NB4 (cell line): ENCODE data around the gene IL22RA2.

Experiments used
- DNase-seq: peaks from one replicate; pipeline ENCODE4 v3.0.0; 2010; ENCODE audit warnings: low read depth
- H3K4me3 ChIP-seq: one replicate; pipeline ENCODE4 v1.5.1; 2011; ENCODE audit warnings: mild to moderate bottlenecking, low read depth, low read length, moderate library complexity
- CTCF ChIP-seq: IDR thresholded peaks from one replicate; pipeline ENCODE4 v1.5.1; 2012; ENCODE audit warnings: low read depth, low read length
- MAX ChIP-seq: IDR thresholded peaks from 2 replicates; pipeline ENCODE4 v1.6.1; 2011; ENCODE audit warnings: low read depth, low read length
- MYC ChIP-seq: IDR thresholded peaks from 2 replicates; pipeline ENCODE4 v1.6.1; 2011; ENCODE audit warnings: low read depth, low read length
- POLR2A ChIP-seq: IDR thresholded peaks from 2 replicates; pipeline ENCODE4 v1.6.1; 2011; ENCODE audit warnings: mild to moderate bottlenecking; ENCODE audit not compliant: insufficient read length; ENCODE audit errors: extremely low read depth

The IL22RA2 gene

GRCh38 chr6:137193256-137194070 lies 20.0 kb upstream of the IL22RA2 start:
- TF ChIP-seq POLR2A (no peak), CTCF (no peak), MYC (no peak), MAX (no peak)
- H3K4me3 ChIP-seq, result no peak overlapping the region
- no peak for DNase-seq

GRCh38 chr6:137192821-137193220 lies 19.4 kb upstream of the IL22RA2 start:
- no peak for TF ChIP-seq CTCF
- TF ChIP-seq MAX, result no peak
- no peak for TF ChIP-seq MYC
- TF ChIP-seq POLR2A, result no peak
- no peak for DNase-seq
- no peak overlapping the region for H3K4me3 ChIP-seq

DNA sequence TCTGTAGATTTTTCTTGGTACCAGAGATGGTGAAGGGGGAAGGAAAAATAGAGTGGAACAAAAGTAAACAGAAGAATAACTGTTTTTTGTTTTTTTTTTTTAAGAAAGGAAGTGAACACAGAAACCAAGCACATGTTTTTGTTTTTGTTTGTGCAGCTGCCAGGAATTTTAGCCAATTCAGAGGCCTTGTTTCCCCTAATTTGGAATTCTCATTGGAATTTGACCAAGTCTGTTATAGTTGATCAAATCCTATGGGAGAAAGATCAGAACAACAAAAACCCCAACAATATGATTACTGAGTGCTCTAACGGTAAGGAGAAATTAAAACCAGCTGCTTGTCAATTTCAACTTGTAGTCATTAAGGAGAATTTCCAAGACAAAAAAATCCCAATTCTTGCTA lies 18.2 kb upstream of the IL22RA2 start:
- TF ChIP-seq MYC (no peak), POLR2A (no peak), MAX (no peak), CTCF (no peak)
- no peak for DNase-seq
- H3K4me3 ChIP-seq, result no peak overlapping the region

GRCh38 chr6:137191236-137191635 lies 17.8 kb upstream of the IL22RA2 start:
- no peak overlapping the region for H3K4me3 ChIP-seq
- DNase-seq, result no peak
- TF ChIP-seq MYC, result no peak
- TF ChIP-seq POLR2A, result no peak
- no peak for TF ChIP-seq MAX
- TF ChIP-seq CTCF, result no peak

DNA sequence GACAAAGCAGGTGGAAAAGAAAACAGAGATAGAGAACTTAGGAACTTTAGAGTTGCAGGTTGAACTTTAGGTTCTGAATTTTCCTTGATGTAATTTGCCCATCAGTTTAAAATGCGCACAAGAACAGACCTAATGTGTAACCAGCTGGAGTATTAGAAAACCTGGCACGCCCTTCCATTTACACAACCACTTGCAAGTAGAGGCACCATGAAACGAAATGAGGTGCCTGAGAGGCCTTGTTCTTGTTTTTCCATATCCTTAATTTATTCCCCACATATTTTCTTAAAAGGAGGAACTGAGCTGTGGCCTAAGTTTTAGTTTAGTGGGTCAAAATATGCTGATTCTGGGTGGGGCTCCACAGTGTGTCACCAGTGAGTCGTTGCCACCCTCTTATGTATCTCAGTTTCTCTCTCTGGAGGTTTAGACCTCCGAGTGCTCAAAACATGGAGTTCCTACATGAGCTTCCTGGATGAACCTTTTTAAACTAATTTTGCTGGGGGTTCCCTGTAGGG lies 17.2 kb upstream of the IL22RA2 start:
- no peak for DNase-seq
- no peak for TF ChIP-seq POLR2A
- TF ChIP-seq MAX, result no peak
- no peak for TF ChIP-seq MYC
- TF ChIP-seq CTCF, result no peak
- no peak overlapping the region for H3K4me3 ChIP-seq
